HG03280 (cell line): ENCODE results near the gene MAP2K4.
"Not testable (repeated sequence)": the region's sequence is repeated elsewhere in the genome, so short reads cannot be mapped to it uniquely, and the experiment has no call there.

Source experiments
- ATAC-seq: cut with Tn5 transposase; IDR thresholded peaks from one replicate; pipeline ENCODE4 v1.9.1; 2021; ENCODE audit warnings: mild to moderate bottlenecking, moderate library complexity; ENCODE audit not compliant: unreplicated experiment

Gene MAP2K4

DNA sequence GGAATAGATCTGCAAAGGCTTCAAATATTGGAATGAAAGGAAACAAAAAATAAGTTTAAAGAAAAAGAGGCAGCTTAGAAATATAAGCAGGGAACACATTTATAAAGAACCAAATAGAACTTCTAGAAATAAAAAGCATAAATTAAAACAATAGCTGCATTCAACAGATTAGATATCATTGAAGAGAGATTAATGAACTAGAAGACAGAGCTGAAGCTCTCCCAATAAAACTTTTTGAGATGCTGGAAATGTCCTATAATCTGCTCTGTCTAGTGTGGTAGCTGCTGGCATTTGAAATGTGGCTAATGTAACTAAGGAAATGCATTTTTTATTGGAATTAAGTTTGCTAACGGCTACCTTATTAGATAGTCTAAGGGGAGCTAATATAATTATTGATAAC lies 115.6 kb downstream of the MAP2K4 start:
- no peak for ATAC-seq

DNA sequence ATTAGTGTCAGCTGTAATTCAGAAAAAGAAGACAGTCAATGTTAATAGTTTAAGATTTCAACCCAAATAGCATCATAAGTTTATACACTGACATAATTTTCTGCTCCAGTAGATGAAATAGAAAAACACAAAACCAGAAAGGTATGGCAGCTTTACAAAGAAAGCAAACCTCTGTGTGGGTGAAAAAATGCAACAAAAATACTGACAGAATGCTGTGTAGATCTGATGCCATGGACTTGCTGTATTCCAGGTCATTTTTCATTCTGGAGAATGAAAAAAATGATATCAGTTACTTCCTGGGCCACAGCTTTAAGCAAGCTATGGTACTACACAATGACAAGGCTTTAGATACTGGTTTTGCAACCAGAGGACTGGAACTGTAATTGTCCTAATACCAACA lies 116.0 kb downstream of the MAP2K4 start:
- ATAC-seq, result no peak

DNA sequence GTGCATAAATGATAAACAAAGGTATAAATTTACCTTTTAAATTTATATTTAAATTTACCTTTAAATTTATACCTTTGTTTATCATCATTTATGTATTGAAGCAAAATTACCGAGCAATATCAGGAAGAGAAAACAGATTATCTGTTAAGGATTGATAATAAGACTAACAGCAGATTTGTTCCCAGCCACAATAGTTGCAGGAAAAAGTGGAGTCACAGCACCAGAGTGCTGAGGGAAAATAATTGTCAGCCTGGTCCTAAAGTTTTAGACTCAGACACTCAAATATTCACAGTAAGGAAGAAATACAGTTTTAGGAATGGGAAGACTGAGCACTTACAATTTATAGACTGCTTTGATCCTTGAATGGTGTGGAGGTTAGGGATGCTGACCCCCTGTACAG lies 117.2 kb downstream of the MAP2K4 start:
- ATAC-seq, result no peak

DNA sequence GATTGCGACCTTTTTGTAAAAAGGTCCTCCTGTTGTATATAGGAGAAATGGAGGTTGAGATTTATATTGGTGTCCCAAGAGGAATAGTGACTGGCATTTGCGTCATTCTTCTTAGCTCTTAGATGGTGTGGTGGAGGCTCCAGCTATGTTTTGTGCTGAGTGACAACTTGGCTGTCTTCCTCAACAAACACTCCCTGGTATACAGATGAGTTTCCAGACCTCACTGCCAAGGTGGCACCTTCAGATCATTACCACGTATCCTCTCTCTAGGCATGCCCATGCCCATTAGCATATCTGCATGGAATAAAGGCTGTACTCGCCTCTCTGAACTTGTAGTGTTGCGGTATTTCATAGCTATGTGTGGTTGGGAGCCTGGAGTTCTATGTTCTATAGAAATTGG lies 120.0 kb downstream of the MAP2K4 start:
- no peak for ATAC-seq

DNA sequence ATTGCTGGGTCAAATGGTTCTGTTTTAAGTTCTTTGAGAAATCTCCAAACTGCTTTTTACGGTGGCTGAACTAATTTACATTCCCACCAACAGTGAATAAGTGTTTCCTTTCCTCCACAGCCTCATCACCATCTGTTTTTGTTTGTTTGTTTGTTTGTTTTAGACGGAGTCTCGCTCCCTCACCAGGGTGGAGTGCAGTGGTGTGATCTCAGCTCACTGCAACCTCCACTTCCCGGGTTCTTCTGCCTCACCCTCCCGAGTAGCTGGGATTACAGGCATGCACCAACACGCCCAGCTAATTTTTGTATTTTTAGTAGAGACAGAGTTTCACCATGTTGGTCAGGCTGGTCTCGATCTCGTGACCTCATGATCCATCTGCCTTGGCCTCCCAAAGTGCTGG lies 141.5 kb downstream of the MAP2K4 start:
- not testable (repeated sequence) for ATAC-seq

DNA sequence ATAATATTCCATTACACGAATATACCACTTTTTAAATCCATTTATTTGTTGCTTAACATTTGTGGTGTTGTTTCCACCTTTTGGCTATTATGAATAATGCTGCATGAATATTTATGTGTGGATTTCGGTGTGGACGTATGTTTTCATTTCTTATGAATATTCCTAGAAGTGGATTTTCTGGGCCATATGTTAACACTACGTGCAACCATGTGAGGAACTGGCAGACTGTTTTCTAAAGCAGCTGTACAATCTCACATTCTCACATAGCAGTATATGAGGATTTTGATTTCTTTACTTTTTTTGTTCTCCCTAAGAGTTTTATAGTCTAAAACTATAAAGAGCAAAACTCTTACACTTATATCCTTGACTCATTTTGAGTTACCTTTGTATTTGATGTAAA lies 143.4 kb downstream of the MAP2K4 start:
- ATAC-seq, result no peak

DNA sequence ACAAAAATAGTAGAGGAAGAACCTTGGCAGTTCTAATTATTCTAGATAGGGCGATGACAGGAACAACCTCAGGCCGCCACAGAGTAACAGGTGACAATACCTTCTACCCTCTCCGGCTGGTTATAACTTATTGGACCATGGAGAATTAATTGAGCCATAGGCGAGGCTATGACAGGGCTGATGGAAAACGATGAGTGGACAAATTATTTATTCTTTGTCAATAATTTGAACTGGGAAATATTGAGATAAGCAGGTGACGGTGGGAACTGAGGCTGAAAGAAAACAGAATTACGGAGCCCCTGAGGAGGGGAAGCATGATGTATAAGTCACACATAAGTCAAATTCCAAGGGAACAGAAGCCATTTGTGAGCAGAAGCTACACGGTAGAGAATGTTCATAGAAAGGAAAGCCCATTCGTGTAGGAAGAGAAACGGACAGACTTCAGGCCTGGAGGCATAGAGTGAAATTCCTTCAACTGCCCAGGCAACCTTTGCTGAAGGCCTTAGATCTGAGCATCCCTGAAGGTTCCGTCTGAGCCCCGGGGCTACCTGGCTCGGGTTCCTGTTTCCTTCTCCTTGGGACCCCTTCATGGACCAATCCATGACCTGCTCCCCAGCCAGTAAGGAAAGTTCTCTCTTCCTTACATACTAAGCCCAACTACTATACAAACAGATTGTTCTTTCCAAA lies 158.1 kb downstream of the MAP2K4 start:
- no peak for ATAC-seq

DNA sequence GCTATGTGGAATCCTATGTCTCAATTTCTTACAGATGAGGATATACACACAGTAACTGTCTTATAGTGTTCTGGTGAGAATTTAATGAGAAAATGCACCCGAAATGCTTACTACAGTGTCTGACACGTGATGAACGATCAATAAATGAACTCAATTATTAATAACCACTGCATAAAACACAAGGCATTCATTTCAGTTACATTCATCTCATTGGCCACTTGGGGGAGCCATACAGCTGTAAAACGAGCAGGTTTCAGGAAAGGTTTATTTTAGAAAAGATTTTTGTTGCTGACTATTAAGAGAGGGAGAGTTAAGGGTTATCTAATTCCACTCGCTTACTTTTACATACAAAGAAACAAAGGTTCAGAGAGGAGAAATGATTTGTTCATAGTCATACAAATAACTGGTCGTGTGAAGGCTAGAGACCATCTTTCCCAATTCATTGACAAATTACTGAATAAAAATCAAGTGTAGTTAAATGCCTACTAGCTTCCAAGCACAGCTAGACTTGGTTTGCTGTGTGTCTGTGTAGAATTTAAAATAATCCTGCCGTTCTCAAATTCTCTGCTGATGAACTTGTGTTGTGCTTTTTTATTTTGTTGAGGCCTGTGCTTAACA lies 160.1 kb downstream of the MAP2K4 start:
- no peak for ATAC-seq

DNA sequence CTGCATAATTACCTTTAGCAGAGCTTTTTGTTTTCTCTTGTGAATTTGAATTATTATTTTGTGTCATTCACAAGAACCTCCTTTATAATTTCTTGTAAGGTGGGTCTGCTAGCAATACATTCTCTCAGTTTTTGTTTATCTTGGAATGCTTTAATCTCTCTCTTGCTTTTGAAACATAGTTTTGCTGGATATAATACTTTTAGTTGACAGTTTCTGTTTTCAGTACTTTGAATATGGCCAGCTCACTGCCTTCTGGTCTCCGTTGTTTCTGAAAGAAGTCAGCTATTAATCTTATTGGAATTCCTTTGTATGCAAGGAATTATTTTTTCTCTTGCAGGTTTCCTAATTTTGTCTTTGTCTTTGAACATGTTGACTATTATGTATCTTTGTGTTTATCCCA lies 167.0 kb downstream of the MAP2K4 start:
- ATAC-seq, result no peak

DNA sequence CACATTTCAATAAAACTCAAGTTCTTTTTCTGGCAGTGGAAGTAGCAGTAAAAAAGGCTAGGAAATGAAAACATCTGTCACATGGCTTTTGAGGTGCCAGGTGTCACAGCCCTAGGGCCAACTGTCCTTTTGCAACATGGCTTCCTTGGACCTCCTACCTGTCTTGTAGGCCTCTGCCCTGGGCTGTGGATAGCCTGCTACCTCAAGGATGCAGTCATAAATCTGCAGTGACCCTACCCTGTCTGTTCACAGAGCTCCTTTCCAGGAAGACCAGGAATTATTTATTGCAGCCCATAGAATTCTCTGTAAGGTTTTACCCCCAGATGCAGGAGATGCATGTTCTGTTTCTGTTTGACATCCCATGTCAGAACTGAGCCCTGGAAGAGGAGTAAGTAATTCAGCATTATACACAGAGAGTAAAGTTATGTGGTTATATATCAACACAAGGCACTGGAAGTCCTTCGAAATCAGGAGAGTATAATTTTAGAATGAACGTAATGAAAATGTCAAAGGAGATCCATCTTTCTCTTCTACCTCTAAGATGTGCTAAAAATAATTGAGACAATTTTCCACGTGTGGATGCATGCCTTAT lies 172.6 kb downstream of the MAP2K4 start:
- ATAC-seq, result no peak
